Measurements from ENCODE around the gene HSP90AB1. TPM values are rescaled to one million over a fixed set of nuclear protein-coding genes. Genes with fewer than 3 reads are reported as not detected.

The HSP90AB1 gene
- total RNA-seq, 1 donor from 2014 or later = 509 TPM

DNA sequence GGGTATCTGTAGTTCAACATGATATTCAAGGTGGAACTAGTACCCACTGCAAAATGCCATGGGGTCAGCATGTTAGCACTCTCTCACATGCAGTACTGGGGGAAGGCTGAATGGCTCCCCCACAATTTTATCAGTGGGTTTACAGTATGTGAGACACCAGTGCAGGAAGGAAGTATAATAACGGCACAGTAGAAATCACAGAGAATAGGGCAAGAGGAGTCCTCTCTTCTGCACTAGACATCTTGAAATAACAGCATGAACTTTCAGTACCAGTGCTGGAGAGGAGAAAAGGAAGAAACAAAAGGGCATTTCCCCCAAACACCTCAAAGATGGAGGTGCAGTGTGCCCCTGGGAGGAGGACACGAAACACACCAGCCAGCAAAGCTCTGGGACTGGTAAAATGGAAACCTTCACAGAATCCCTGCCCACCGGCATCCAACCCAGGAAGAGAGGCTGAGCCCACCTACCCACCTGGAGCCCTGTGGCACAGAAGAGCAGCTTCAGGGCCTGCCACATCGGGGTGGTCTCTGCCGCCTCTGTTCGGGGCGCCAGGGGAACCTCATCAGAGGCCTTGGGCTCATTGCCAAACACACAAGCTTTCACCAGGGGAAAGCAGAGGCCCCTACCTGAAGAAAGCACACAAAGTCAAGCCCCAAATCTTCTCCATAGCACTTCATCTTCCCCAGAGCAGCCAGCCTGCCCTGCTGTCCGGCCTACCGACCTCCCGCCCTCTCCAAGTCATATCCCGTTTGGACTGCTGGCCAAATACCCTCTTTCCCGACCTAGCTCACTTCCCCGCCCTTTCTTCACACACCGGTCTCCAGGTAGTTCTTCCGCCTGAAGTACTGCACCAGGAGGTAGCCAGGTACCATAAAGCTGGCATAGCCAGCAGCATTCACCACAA is 9.2 kb downstream of the HSP90AB1 start:
- no peak for DNase-seq (ENCODE audit: extremely low spot score, unreplicated experiment)
- Mint-ChIP-seq H3K27me3 (ENCODE audit: unreplicated experiment) (no peaks in the 10 kb centered on the region), H3K4me1 (ENCODE audit: unreplicated experiment) (peaks cover 50% of the 10 kb centered on the region), H3K27ac (ENCODE audit: unreplicated experiment) (peak overlapping the region; percentile 87), H3K9me3 (ENCODE audit: unreplicated experiment) (no peaks in the 10 kb centered on the region), H3K4me3 (ENCODE audit: unreplicated experiment) (peak overlapping the region; percentile 89), H3K36me3 (ENCODE audit: unreplicated experiment) (peaks cover 51% of the 10 kb centered on the region)
- TF ChIP-seq, protein P1, sequence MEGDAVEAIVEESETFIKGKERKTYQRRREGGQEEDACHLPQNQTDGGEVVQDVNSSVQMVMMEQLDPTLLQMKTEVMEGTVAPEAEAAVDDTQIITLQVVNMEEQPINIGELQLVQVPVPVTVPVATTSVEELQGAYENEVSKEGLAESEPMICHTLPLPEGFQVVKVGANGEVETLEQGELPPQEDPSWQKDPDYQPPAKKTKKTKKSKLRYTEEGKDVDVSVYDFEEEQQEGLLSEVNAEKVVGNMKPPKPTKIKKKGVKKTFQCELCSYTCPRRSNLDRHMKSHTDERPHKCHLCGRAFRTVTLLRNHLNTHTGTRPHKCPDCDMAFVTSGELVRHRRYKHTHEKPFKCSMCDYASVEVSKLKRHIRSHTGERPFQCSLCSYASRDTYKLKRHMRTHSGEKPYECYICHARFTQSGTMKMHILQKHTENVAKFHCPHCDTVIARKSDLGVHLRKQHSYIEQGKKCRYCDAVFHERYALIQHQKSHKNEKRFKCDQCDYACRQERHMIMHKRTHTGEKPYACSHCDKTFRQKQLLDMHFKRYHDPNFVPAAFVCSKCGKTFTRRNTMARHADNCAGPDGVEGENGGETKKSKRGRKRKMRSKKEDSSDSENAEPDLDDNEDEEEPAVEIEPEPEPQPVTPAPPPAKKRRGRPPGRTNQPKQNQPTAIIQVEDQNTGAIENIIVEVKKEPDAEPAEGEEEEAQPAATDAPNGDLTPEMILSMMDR (IDR thresholded peaks at IDR 0.05) = no peak

DNA sequence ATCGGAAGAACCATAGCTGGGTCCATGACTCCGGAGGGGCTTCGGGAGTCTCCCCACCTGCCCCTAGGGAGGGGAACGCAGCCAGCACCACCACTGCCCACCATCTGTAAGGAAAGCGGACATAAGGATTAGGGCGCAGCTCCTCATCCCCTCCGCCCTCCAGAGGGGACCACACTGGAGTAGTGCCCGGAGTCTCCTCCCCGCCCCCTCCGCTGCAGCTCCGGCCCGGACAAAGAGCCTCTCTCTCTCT is 9.8 kb downstream of the HSP90AB1 start:
- TF ChIP-seq, protein P1 (IDR thresholded peaks at IDR 0.05) = no peak
- H3K27ac Mint-ChIP-seq (ENCODE audit: unreplicated experiment) = peak overlapping the region; percentile 87
- H3K4me1 Mint-ChIP-seq (ENCODE audit: unreplicated experiment) = peaks cover 50% of the 10 kb centered on the region
- no peaks in the 10 kb centered on the region for H3K27me3 Mint-ChIP-seq (ENCODE audit: unreplicated experiment)
- DNase-seq (ENCODE audit: extremely low spot score, unreplicated experiment) = no peak
- H3K4me3 Mint-ChIP-seq (ENCODE audit: unreplicated experiment) = peak overlapping the region; percentile 89
- H3K36me3 Mint-ChIP-seq (ENCODE audit: unreplicated experiment) = peaks cover 46% of the 10 kb centered on the region
- H3K9me3 Mint-ChIP-seq (ENCODE audit: unreplicated experiment) = no peaks in the 10 kb centered on the region

DNA sequence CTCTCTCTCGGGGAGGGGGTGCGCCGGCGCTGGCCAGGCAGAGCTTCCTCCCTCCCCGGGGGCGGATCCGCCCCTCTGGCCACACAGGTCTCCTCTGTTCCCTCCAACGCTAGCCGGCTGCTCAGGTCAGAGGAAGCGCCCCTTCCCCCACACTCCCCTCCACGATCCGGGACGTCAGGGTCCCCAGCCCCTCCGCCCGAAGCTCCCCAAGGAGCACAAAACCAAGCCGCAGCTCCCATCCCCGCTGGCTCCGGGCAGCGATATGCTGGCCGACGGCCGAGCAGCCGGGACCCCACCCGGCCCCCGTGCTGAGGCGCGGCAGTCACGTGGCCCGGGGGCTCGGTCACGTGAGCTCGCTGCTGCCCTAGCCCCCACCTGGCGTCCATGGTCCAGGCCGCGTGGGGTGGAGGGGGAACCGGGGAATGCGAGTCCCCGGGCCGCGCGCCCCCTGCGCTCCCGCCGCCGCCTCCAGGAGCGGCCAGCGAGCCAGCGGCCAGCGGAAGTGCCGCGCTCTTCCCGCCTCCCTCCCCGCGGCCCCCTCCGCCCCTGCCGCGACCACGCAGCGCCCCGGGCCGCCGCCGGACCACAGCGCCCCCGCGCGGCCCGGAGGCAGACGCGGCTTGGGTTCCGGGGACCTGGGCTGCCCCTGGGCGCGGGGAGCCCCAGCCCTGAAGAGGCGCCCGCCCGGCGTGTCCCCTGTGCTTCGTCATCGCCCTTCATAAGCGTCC is 10.3 kb downstream of the HSP90AB1 start, which contains the start of gene SLC35B2:
Gene SLC35B2 (minus strand): TSS at position 504 of the 728 bp plus-strand sequence. CDS start 118 bp downstream, at position 386.
- Mint-ChIP-seq H3K36me3 (ENCODE audit: unreplicated experiment) (peaks cover 41% of the 10 kb centered on the region), H3K27ac (ENCODE audit: unreplicated experiment) (peak within 1 kb of the TSS; percentile 92), H3K27me3 (ENCODE audit: unreplicated experiment) (no peaks in the 10 kb centered on the region), H3K4me1 (ENCODE audit: unreplicated experiment) (peaks cover 50% of the 10 kb centered on the region), H3K4me3 (ENCODE audit: unreplicated experiment) (peak within 1 kb of the TSS; percentile 89), H3K9me3 (ENCODE audit: unreplicated experiment) (no peaks in the 10 kb centered on the region)
- TF ChIP-seq, protein P1 (IDR thresholded peaks at IDR 0.05) = peak; percentile 85
- DNase-seq (ENCODE audit: extremely low spot score, unreplicated experiment) = peak; percentile 93

DNA sequence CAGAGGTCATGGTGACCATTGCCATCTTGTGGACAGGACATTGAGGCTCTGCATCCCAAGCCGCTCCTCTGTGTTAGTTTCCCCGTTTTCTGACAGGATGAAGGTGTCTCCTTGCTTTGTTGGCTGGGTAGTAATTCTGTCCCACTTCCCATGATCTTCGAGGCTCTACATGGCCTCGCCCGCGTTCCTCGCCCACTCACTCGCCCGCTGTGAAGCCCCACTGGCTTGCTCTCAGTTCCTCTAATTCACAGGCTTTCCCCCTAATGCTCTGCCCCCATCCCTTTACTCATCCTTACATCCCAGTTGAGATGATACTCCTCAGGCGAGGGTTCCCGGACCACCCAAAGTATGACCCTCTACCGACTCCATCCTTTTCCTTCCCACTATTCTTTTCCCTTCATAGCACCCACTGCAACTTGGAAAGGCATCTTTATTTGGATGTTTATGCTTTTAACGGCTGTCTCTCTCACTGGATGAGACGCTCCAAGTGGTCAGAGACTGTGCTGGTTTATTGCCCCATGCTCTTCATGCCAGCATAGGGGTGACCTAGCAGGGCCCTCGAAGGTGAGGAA is 10.9 kb downstream of the HSP90AB1 start:
- Mint-ChIP-seq H3K27ac (ENCODE audit: unreplicated experiment) (peak overlapping the region; percentile 92), H3K4me1 (ENCODE audit: unreplicated experiment) (peaks cover 54% of the 10 kb centered on the region), H3K36me3 (ENCODE audit: unreplicated experiment) (peaks cover 35% of the 10 kb centered on the region), H3K4me3 (ENCODE audit: unreplicated experiment) (peak overlapping the region; percentile 82), H3K27me3 (ENCODE audit: unreplicated experiment) (no peaks in the 10 kb centered on the region), H3K9me3 (ENCODE audit: unreplicated experiment) (no peaks in the 10 kb centered on the region)
- TF ChIP-seq, protein P1 (IDR thresholded peaks at IDR 0.05) = no peak
- no peak for DNase-seq (ENCODE audit: extremely low spot score, unreplicated experiment)

All from osteocyte (in vitro differentiated cells).